GM21723 (cell line): Measurements from ENCODE around the gene B4GALT2.

Experiments used
- ATAC-seq: cut with Tn5 transposase; IDR thresholded peaks from one replicate; pipeline ENCODE4 v1.9.1; 2021; ENCODE audit warnings: mild to moderate bottlenecking, moderate library complexity; ENCODE audit not compliant: unreplicated experiment

B4GALT2 gene, protein sequence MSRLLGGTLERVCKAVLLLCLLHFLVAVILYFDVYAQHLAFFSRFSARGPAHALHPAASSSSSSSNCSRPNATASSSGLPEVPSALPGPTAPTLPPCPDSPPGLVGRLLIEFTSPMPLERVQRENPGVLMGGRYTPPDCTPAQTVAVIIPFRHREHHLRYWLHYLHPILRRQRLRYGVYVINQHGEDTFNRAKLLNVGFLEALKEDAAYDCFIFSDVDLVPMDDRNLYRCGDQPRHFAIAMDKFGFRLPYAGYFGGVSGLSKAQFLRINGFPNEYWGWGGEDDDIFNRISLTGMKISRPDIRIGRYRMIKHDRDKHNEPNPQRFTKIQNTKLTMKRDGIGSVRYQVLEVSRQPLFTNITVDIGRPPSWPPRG

DNA sequence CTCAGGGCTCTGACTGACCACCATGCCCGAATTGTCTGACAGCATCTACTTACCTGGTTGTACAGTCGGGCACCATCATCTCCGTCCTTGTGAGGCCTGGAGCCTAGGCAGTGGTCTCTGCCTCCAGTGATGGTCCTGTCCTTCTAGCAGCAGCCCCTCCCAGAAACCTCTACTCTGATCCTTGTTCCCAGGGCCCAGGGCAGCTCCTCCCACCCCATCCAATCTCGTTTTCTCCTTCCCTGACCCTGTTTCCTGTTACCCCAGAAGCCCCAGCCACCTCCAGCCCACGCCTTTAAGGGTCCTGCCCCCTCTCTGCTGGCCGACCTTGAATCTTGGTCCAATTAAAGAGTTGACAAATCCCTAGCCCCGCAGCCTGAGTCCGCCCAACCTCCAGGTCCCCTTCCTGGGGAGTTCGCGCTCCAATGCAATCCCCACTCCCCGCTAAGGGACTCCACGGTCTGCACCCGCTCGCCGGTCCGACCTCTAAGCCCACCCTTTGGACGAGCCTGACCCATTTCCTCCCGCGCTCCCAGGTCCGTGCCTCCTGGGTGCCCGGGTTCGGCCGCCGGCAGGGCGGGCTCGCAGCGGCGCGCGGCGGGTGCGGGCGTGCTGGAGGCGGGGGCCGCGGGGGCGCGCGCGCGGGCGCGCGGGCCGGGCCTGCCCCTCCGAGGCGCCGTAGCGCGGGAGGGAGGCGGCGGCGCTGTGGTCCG is at the start of gene B4GALT2:
Gene B4GALT2, plus strand, starts transcription at position 660 of the 710 bp plus-strand sequence. CDS start 1,951 bp downstream, outside the sequence.
- ATAC-seq: no peak

- ATAC-seq: no peak
These were observed 48.7 kb upstream of the B4GALT2 start for GRCh38 chr1:43930168-43930948.

- no peak for ATAC-seq
These were observed 48.1 kb upstream of the B4GALT2 start for GRCh38 chr1:43930949-43931275.

- no peak for ATAC-seq
These were observed 47.0 kb upstream of the B4GALT2 start for GRCh38 chr1:43931711-43932660.

DNA sequence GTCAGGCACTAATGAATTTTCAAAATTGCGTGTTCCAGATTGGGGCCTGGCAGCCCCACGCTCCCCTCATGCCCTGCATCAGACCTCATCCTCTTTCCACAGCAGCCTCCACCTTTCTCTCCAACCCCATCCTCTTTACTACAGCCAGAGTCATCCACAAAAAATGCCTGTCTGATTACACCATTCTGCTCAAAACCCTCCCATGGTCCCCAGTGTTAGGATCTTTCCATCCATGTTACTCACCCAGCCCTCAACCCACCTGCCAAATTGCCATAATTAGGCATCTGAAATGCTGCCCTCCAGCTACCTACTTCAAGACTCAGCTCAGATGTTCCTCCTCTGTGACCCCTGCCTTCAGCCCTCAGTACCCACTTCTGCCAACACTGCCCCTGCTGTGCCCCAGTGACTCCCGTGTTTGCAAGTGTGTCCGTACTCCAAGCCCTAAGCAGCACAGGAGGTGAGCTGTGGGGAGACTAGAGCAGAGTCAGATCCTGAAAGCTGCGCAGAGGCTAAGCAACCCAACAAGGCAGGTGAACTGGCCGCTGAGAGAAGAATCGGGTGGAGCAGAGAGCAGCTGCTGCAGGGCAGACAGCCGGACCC is 46.1 kb upstream of the B4GALT2 start:
- ATAC-seq: no peak

DNA sequence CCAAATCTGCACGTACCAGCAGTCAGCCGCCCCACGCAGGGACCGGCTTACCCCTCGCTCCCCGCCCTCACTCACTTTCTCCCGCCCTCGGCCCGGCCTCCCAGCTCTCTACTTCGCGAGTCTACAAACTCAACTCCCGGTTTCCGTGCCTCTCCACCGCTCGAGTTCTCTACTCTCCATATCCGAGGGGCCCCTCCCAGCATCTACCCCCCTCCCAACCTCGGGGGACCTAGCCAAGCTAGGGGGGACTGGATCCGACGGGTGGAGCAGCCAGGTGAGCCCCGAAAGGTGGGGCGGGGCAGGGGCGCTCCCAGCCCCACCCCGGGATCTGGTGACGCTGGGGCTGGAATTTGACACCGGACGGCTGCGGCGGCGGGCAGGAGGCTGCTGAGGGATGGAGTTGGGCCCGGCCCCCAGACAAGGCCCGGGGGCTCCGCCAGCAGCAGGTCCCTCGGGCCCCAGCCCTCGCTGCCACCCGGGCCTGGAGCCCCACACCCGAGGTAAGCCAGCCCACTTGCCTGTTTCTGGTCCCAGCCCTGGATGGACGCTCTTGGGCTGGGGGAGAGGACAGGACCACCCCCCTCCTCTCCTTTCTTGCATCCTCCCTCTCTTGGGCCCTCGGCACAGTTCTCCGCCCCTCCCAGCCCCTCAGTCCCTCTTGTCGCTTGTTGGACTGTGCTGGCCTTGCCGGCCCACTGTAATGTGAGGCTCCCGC is 45.5 kb upstream of the B4GALT2 start, which contains the start of gene ARTN:
Gene ARTN, plus strand, starts transcription at position 416 of the 715 bp plus-strand sequence. CDS start 1,856 bp downstream, outside the sequence.
- no peak for ATAC-seq

- ATAC-seq: no peak
These were observed 44.7 kb upstream of the B4GALT2 start for GRCh38 chr1:43934101-43934985.

GRCh38 chr1:43934986-43935324 is 44.1 kb upstream of the B4GALT2 start:
- ATAC-seq: no peak

- no peak for ATAC-seq
These were observed 43.1 kb upstream of the B4GALT2 start for GRCh38 chr1:43935711-43936427.

GRCh38 chr1:43936431-43937151 is 42.4 kb upstream of the B4GALT2 start:
- no peak for ATAC-seq

GRCh38 chr1:43937179-43937865 is 41.7 kb upstream of the B4GALT2 start:
- ATAC-seq: no peak

DNA sequence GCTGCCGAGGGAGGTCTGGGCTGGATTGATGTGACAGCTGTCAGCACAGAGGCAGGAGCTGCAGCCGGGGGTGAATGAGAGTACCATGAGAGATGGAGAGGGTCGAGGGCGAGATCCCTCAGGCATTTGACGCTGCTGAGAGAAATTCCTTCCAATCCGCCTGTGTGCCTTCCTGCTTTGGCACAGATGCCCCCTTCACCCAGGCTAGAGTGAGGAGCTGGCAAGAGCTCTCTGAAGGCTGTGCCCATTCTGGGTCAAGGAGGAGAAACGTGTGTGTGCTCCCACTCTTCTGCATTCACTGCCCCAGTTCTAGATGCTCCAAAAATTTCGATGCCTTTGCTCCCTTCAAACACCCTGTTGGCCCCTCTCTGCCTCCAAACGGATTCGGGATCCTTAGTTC is 40.6 kb upstream of the B4GALT2 start:
- ATAC-seq: no peak

DNA sequence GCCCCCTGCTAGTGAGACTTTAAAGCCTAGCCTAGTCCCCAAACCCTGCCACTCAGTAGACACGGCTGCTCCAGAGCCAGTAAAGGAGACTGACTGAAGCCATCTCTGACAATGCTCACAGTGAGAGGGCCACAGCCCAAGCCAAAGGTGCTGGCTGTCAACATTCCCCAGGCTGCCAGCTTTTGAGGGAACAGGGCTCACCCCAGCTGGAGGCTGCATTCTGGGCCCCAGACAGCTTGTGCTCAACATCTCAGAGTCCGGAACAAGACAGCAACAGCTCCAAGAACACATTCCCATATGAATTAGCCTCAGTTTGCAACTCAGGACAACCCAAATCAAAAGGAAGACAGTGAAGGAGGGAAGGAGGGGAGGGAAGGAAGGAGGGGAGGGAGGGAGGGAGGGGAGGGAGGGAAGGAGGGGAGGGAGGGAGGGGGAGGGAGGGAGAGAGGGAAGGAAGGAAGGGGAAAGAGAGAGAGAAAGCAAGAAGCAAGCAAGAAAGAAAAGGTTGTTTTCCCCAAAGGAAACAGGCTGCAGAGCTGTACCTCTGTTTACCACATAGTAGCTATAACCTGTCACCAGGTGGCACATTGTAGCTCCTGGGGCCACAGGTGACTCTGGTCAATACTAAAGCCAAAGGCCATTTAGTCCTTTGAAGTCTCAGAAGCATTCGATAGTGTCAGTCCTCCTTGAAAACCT is 40.0 kb upstream of the B4GALT2 start:
- no peak for ATAC-seq

DNA sequence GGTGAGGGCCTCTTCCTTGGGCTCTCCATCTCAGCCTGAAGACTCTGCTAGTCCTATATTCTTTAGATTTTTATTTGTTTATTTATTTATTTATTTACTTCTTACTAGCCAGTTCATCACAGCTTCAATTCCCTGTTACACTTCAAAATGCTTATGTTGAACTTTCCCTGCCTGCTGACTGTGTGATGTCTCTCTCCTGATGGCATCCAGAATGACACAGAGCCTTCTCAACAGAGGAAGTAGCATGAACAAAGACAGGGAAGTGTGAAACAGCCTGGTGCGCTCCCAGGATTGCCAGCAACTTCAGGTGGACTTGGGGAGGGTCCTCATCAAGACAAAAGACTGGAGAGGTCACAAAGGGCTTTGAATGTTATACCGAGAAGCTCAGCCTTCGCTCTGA is 36.6 kb upstream of the B4GALT2 start:
- ATAC-seq: no peak

DNA sequence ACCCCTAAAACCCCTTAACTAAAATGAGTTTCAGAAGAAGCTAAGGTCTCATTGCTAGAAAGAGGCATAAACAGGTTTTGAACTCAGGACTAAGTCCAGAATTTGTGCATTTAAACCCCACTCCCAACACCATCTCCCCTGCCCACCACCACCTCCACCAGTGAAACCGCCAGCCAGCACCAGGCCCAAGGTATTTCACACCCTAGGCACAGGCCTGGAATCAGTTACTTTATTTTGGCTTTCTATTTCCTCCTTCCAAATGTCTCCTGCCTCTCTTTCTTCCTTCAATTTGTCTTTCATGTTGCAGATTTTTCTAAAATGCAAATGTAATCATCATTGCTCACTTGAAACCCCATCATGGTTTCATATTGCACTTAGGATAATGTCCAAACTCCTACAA is 34.1 kb upstream of the B4GALT2 start:
- ATAC-seq: no peak

GRCh38 chr1:43945674-43946235 is 33.3 kb upstream of the B4GALT2 start:
- no peak for ATAC-seq
